Measurements from ENCODE around the gene PDLIM1. TPM values are rescaled to one million over a fixed set of nuclear protein-coding genes. Genes with fewer than 3 reads are reported as not detected.
"Not testable (repeated sequence)": the region's sequence is repeated elsewhere in the genome, so short reads cannot be mapped to it uniquely, and the experiment has no call there.

Gene PDLIM1
- total and polyA plus RNA-seq, 2 donors from 2014 or later: 72.9 to 148 TPM

- H3K4me1 ChIP-seq (ENCODE audit: control insufficient read depth in 2 of 3, insufficient read depth in 2 of 3, low read depth in 1 of 3, low read length in 3 of 3): no peaks in the 10 kb centered on the region
- FAIRE-seq (no peak), DNase-seq (no peak)
- no peak for TF ChIP-seq CTCF (IDR thresholded peaks at IDR 0.05; ENCODE audit: borderline replicate concordance, extremely low read depth, insufficient read depth)
- H3K27me3 ChIP-seq (ENCODE audit: control insufficient read depth, insufficient read depth, low read length): no peaks in the 10 kb centered on the region
- no peaks in the 10 kb centered on the region for H3K9me3 ChIP-seq (ENCODE audit: control insufficient read depth in 2 of 3, insufficient read depth in 1 of 3, low read length in 3 of 3)
- intact Hi-C loops (cut with DNase I): no loop called here
- no peak overlapping the region for H3K9ac ChIP-seq (ENCODE audit: low read length in 3 of 3)
- no peak overlapping the region for H3K4me3 ChIP-seq (ENCODE audit: low read length in 3 of 3)
- peaks cover 0 to 6% (median 4%) of the 10 kb centered on the region in 3 donors for H3K36me3 ChIP-seq (ENCODE audit: control insufficient read depth in 2 of 3, insufficient read depth in 3 of 3, low read length in 3 of 3)
- no peak overlapping the region for H3K27ac ChIP-seq (ENCODE audit: low read depth in 2 of 2, low read length in 2 of 2)
Measured at GRCh38 chr10:95234951-95235350, 55.9 kb downstream of the PDLIM1 start.

- H3K9me3 ChIP-seq (ENCODE audit: control insufficient read depth in 2 of 3, insufficient read depth in 1 of 3, low read length in 3 of 3): no peaks in the 10 kb centered on the region
- H3K27ac ChIP-seq (ENCODE audit: low read depth in 2 of 2, low read length in 2 of 2): no peak overlapping the region
- no peak overlapping the region for H3K9ac ChIP-seq (ENCODE audit: low read length in 3 of 3)
- H3K36me3 ChIP-seq (ENCODE audit: control insufficient read depth in 2 of 3, insufficient read depth in 3 of 3, low read length in 3 of 3): peaks cover 0 to 6% (median 4%) of the 10 kb centered on the region in 3 donors
- no peak for FAIRE-seq
- H3K4me3 ChIP-seq (ENCODE audit: low read length in 3 of 3): no peak overlapping the region
- no peak for DNase-seq
- TF ChIP-seq CTCF (IDR thresholded peaks at IDR 0.05; ENCODE audit: borderline replicate concordance, extremely low read depth, insufficient read depth): no peak
- H3K27me3 ChIP-seq (ENCODE audit: control insufficient read depth, insufficient read depth, low read length): no peaks in the 10 kb centered on the region
- no peaks in the 10 kb centered on the region for H3K4me1 ChIP-seq (ENCODE audit: control insufficient read depth in 2 of 3, insufficient read depth in 2 of 3, low read depth in 1 of 3, low read length in 3 of 3)
- intact Hi-C loops (cut with DNase I): no loop called here
Measured at GRCh38 chr10:95233377-95234034, 57.3 kb downstream of the PDLIM1 start.

GRCh38 chr10:95230677-95231586 is 59.9 kb downstream of the PDLIM1 start:
- H3K27me3 ChIP-seq (ENCODE audit: control insufficient read depth, insufficient read depth, low read length); H3K36me3 ChIP-seq (ENCODE audit: control insufficient read depth in 2 of 3, insufficient read depth in 3 of 3, low read length in 3 of 3); H3K4me1 ChIP-seq (ENCODE audit: control insufficient read depth in 2 of 3, insufficient read depth in 2 of 3, low read depth in 1 of 3, low read length in 3 of 3); H3K27ac ChIP-seq (ENCODE audit: low read depth in 2 of 2, low read length in 2 of 2); intact Hi-C loops (cut with DNase I); FAIRE-seq; H3K9me3 ChIP-seq (ENCODE audit: control insufficient read depth in 2 of 3, insufficient read depth in 1 of 3, low read length in 3 of 3): not testable (repeated sequence)
- Histone ChIP-seq H3K4me3 (ENCODE audit: low read length in 3 of 3) (peak overlapping the region; percentile 61 to 75 (median 68)), H3K9ac (ENCODE audit: low read length in 3 of 3) (peak overlapping the region in 1 of 3 donors; percentile 62)
- DNase-seq: peak; percentile 67 to 92 (median 80)

Data from kidney (tissue), 14 donors.